ENCODE results near the gene TRPV6.

- TF ChIP-seq, protein P1, sequence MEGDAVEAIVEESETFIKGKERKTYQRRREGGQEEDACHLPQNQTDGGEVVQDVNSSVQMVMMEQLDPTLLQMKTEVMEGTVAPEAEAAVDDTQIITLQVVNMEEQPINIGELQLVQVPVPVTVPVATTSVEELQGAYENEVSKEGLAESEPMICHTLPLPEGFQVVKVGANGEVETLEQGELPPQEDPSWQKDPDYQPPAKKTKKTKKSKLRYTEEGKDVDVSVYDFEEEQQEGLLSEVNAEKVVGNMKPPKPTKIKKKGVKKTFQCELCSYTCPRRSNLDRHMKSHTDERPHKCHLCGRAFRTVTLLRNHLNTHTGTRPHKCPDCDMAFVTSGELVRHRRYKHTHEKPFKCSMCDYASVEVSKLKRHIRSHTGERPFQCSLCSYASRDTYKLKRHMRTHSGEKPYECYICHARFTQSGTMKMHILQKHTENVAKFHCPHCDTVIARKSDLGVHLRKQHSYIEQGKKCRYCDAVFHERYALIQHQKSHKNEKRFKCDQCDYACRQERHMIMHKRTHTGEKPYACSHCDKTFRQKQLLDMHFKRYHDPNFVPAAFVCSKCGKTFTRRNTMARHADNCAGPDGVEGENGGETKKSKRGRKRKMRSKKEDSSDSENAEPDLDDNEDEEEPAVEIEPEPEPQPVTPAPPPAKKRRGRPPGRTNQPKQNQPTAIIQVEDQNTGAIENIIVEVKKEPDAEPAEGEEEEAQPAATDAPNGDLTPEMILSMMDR (IDR thresholded peaks at IDR 0.05), result no peak
- no peak for TF ChIP-seq ZFX (IDR thresholded peaks at IDR 0.05; ENCODE audit: borderline replicate concordance)
Observed at GRCh38 chr7:142898377-142899170, 13.0 kb upstream of the TRPV6 start.
